MG63 (cell line): ENCODE results near the gene COG5. TPM values are rescaled to one million over a fixed set of nuclear protein-coding genes. Genes with fewer than 3 reads are reported as not detected.
"Not testable (repeated sequence)": the region's sequence is repeated elsewhere in the genome, so short reads cannot be mapped to it uniquely, and the experiment has no call there.

Experiments used
- DNase-seq: peaks from one replicate; pipeline ENCODE4 v3.0.0-alpha.2; 2020
- H3K27me3 ChIP-seq: fragments of 250-450 bp; sonication (Bioruptor Pico); 2 replicates; pipeline ENCODE4 v1.5.1; 2020; ENCODE audit warnings: mild to moderate bottlenecking, moderate library complexity
- H3K36me3 ChIP-seq: fragments of 250-450 bp; sonication (Bioruptor Pico); 2 replicates; pipeline ENCODE4 v1.5.1; 2020; ENCODE audit warnings: mild to moderate bottlenecking, moderate library complexity
- H3K4me3 ChIP-seq: fragments of 250-450 bp; sonication (Bioruptor Pico); 2 replicates; pipeline ENCODE4 v1.5.1; 2020; ENCODE audit warnings: mild to moderate bottlenecking, moderate library complexity
- H3K9me3 ChIP-seq: fragments of 250-450 bp; sonication (Bioruptor Pico); 2 replicates; pipeline ENCODE4 v1.5.1; 2020; ENCODE audit warnings: mild to moderate bottlenecking, moderate library complexity
- total RNA-seq: library from RNA; depleted of rRNA; stranded (reverse); fragments of >200 nt; shearing (Covaris generic); gene quantifications from 2 replicates; pipeline ENCODE4 v1.2.3, GENCODE V29; 2014; ENCODE audit warnings: low replicate concordance; rRNA removed

COG5 gene
- total RNA-seq, 1 experiment from 2014 or later, result 37.5 TPM

GRCh38 chr7:107167483-107168232 is 396.1 kb downstream of the COG5 start:
- Histone ChIP-seq H3K9me3 (no peaks in the 10 kb centered on the region), H3K4me3 (peak overlapping the region; percentile 77), H3K27me3 (no peaks in the 10 kb centered on the region), H3K36me3 (no peaks in the 10 kb centered on the region)
- peak; percentile 26 for DNase-seq

GRCh38 chr7:107166736-107167426 is 396.8 kb downstream of the COG5 start:
- no peaks in the 10 kb centered on the region for H3K9me3 ChIP-seq
- peak overlapping the region; percentile 77 for H3K4me3 ChIP-seq
- DNase-seq, result no peak
- no peaks in the 10 kb centered on the region for H3K36me3 ChIP-seq
- H3K27me3 ChIP-seq, result no peaks in the 10 kb centered on the region

- Histone ChIP-seq H3K9me3 (no peaks in the 10 kb centered on the region), H3K27me3 (no peaks in the 10 kb centered on the region)
- no peak for DNase-seq
Measured at GRCh38 chr7:107165341-107165740, 398.4 kb downstream of the COG5 start.

GRCh38 chr7:107164092-107164491 is 399.6 kb downstream of the COG5 start:
- H3K4me3 ChIP-seq, result no peak overlapping the region
- H3K9me3 ChIP-seq, result no peaks in the 10 kb centered on the region
- no peaks in the 10 kb centered on the region for H3K27me3 ChIP-seq
- no peak for DNase-seq
- no peaks in the 10 kb centered on the region for H3K36me3 ChIP-seq

More at GRCh38 chr7:107165341-107165740, 398.4 kb downstream of the COG5 start:
- H3K4me3 ChIP-seq, result no peak overlapping the region
- H3K36me3 ChIP-seq, result no peaks in the 10 kb centered on the region

- H3K36me3 ChIP-seq, result no peaks in the 10 kb centered on the region
- H3K4me3 ChIP-seq, result no peak overlapping the region
- no peaks in the 10 kb centered on the region for H3K27me3 ChIP-seq
- H3K9me3 ChIP-seq, result no peaks in the 10 kb centered on the region
- DNase-seq, result no peak
Measured at GRCh38 chr7:107162475-107162874, 401.2 kb downstream of the COG5 start.

GRCh38 chr7:107161415-107161814 is 402.3 kb downstream of the COG5 start:
- H3K27me3 ChIP-seq, result no peaks in the 10 kb centered on the region
- H3K9me3 ChIP-seq, result no peaks in the 10 kb centered on the region
- DNase-seq, result no peak
- H3K4me3 ChIP-seq, result no peak overlapping the region
- no peaks in the 10 kb centered on the region for H3K36me3 ChIP-seq

GRCh38 chr7:107160389-107160788 is 403.3 kb downstream of the COG5 start:
- no peak for DNase-seq
- no peak overlapping the region for H3K4me3 ChIP-seq
- no peaks in the 10 kb centered on the region for H3K36me3 ChIP-seq
- no peaks in the 10 kb centered on the region for H3K27me3 ChIP-seq
- H3K9me3 ChIP-seq, result no peaks in the 10 kb centered on the region

DNA sequence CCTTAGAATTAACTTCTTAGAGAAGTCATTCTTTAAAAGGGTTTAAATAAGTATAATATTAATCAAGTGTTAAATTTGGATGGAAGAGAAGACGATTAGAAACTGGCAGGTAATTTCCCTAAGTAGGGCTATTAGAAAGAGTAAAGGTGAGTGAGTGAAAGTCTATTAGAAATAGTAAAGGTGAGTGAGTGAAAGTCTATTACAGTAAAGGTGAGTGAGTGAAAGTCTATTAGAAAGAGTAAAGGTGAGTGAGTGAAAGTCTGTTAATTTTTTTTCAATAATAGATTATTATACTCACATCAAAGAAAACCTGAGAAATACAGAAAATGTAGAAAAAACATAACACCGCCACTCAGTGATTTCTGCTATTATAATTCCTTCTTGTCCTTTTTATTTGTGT is 405.7 kb downstream of the COG5 start:
- H3K36me3 ChIP-seq, result no peaks in the 10 kb centered on the region
- H3K4me3 ChIP-seq, result no peak overlapping the region
- no peaks in the 10 kb centered on the region for H3K27me3 ChIP-seq
- DNase-seq, result no peak
- H3K9me3 ChIP-seq, result no peaks in the 10 kb centered on the region

DNA sequence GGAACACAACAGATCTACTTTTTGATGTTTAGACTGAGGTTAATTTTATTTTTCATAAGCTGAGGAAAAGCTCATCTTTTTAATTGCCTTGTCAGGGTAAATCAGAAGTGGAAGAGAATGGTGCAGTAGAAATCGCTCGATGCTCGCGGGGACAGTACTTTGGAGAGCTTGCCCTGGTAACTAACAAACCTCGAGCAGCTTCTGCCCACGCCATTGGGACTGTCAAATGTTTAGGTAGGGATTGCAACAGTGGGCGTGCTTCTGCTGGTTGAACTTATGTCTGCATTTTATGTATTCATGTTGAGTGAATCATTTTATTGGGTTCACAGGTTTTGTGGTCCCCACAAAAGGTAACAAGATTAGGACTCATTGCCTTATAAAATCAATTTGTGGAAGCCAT is 406.6 kb downstream of the COG5 start:
- Histone ChIP-seq H3K4me3 (no peak overlapping the region), H3K36me3 (no peaks in the 10 kb centered on the region), H3K27me3 (no peaks in the 10 kb centered on the region), H3K9me3 (no peaks in the 10 kb centered on the region)
- no peak for DNase-seq

- not testable (repeated sequence) for H3K9me3 ChIP-seq, DNase-seq, H3K36me3 ChIP-seq
Measured at GRCh38 chr7:107155726-107156125, 408.0 kb downstream of the COG5 start.

DNA sequence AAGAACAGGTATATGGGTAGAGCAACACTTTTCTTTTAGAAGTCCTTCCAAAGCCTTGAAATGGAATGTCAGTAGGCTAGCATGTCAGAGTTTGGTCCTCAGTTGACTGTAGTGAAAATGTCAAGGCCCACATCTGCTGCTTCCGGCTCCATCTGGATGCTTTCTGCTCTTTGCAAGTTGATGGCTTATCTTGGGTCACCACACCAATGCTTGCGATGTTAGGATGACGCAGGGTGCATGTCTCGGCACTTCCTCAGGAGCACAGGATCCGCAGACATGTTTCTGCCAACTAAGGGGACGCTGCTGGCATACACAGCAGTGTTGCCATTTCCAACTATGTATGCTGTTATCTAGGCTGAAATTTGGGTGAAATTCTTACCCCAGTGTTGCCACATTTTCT is 408.9 kb downstream of the COG5 start:
- H3K9me3 ChIP-seq, result no peaks in the 10 kb centered on the region
- no peak for DNase-seq
- H3K36me3 ChIP-seq, result no peaks in the 10 kb centered on the region
- no peaks in the 10 kb centered on the region for H3K27me3 ChIP-seq
- H3K4me3 ChIP-seq, result no peak overlapping the region

More at GRCh38 chr7:107155726-107156125, 408.0 kb downstream of the COG5 start:
- H3K27me3 ChIP-seq, H3K4me3 ChIP-seq: not testable (repeated sequence)

DNA sequence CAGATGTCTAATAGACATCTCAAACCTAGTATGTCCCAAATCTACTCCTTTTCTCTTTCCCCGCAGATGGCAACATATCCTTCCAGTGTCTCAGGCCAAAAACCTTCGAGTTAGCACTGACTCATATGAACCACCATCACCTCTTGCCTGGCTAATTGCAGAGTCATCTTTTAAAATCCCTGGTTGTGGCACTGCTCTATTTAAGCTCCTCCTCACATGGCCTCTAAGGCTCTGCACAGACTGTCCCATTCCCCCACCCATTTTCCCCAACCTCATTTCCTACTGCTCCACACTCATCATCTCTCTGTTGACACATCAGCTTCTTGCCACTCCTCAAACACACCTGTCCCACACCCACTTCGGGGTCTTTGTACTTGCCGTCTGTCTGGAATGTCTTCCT is 411.7 kb downstream of the COG5 start:
- Histone ChIP-seq H3K4me3 (no peak overlapping the region), H3K27me3 (no peaks in the 10 kb centered on the region), H3K36me3 (no peaks in the 10 kb centered on the region), H3K9me3 (no peaks in the 10 kb centered on the region)
- DNase-seq, result no peak

Other genes with a start within 250 kb of the COG5 start
- not detected in 2 replicates for gene GPR22, start 93.9 kb downstream of the COG5 start, total RNA-seq
- gene DUS4L, start 51 bp upstream of the COG5 start, total RNA-seq, result 1.7 and 1.8 TPM in 2 replicates
- 24.9 and 67.1 TPM in 2 replicates for gene BCAP29, start 16.3 kb upstream of the COG5 start, total RNA-seq
- gene SLC26A4, start 96.9 kb upstream of the COG5 start, total RNA-seq, result 0.47 and 0.49 TPM in 2 replicates
- gene CBLL1, start 180.2 kb upstream of the COG5 start, total RNA-seq, result 13.2 and 24.7 TPM in 2 replicates
- gene SLC26A3, start 239.3 kb upstream of the COG5 start, total RNA-seq, result not detected in 2 replicates